ENCODE results near the gene LAMA3.
A peak's percentile ranks its signal among the peaks of the same experiment; 100 is the strongest.

The LAMA3 gene

GRCh38 chr18:23689031-23689615 is at the start of gene LAMA3:
Gene LAMA3 (plus strand): TSS chr18:23689453. CDS start chr18:23689684, 231 bp downstream.
- no peak for DNase-seq (ENCODE audit: extremely low read depth, low read depth)
- TF ChIP-seq CTCF (IDR thresholded peaks at IDR 0.05; ENCODE audit: low read depth, low read length, missing control alignments) = peak; percentile 18
- peak within 1 kb of the TSS; percentile 49 for H3K4me3 ChIP-seq (replicated peaks; ENCODE audit: low read depth, low read length)

- no peak for DNase-seq (ENCODE audit: extremely low read depth, low read depth)
- no peak for TF ChIP-seq CTCF (IDR thresholded peaks at IDR 0.05; ENCODE audit: low read depth, low read length, missing control alignments)
These were observed 49.2 kb upstream of the LAMA3 start for GRCh38 chr18:23640052-23640451.

GRCh38 chr18:23641143-23641720 is 48.0 kb upstream of the LAMA3 start:
- no peak overlapping the region for H3K4me3 ChIP-seq (replicated peaks; ENCODE audit: low read depth, low read length)
- TF ChIP-seq CTCF (IDR thresholded peaks at IDR 0.05; ENCODE audit: low read depth, low read length, missing control alignments) = no peak
- no peak for DNase-seq (ENCODE audit: extremely low read depth, low read depth)

More at GRCh38 chr18:23640052-23640451, 49.2 kb upstream of the LAMA3 start:
- no peak overlapping the region for H3K4me3 ChIP-seq (replicated peaks; ENCODE audit: low read depth, low read length)

GRCh38 chr18:23641937-23642666 is 47.2 kb upstream of the LAMA3 start:
- H3K4me3 ChIP-seq (replicated peaks; ENCODE audit: low read depth, low read length) = no peak overlapping the region
- no peak for TF ChIP-seq CTCF (IDR thresholded peaks at IDR 0.05; ENCODE audit: low read depth, low read length, missing control alignments)
- DNase-seq (ENCODE audit: extremely low read depth, low read depth) = no peak

GRCh38 chr18:23643815-23644490 is 45.3 kb upstream of the LAMA3 start:
- no peak for TF ChIP-seq CTCF (IDR thresholded peaks at IDR 0.05; ENCODE audit: low read depth, low read length, missing control alignments)
- no peak overlapping the region for H3K4me3 ChIP-seq (replicated peaks; ENCODE audit: low read depth, low read length)
- DNase-seq (ENCODE audit: extremely low read depth, low read depth) = no peak

GRCh38 chr18:23645568-23646175 is 43.6 kb upstream of the LAMA3 start:
- TF ChIP-seq CTCF (IDR thresholded peaks at IDR 0.05; ENCODE audit: low read depth, low read length, missing control alignments) = no peak
- no peak for DNase-seq (ENCODE audit: extremely low read depth, low read depth)

More at GRCh38 chr18:23645568-23646175, 43.6 kb upstream of the LAMA3 start:
- H3K4me3 ChIP-seq (replicated peaks; ENCODE audit: low read depth, low read length) = no peak overlapping the region
